ENCODE measurements around the gene TMEM238.
"Not testable (repeated sequence)": the region's sequence is repeated elsewhere in the genome, so short reads cannot be mapped to it uniquely, and the experiment has no call there.

Gene TMEM238

GRCh38 chr19:55406091-55406825 lies 22.2 kb upstream of the TMEM238 start:
- no peak for DNase-seq (ENCODE audit: low read depth, low spot score)
- H3K4me3 ChIP-seq (ENCODE audit: low read length), result peak overlapping the region; percentile 91

- DNase-seq (ENCODE audit: low read depth, low spot score), result no peak
- no peak overlapping the region for H3K4me3 ChIP-seq (ENCODE audit: low read length)
These were observed 21.5 kb upstream of the TMEM238 start for GRCh38 chr19:55405638-55406037.

DNA sequence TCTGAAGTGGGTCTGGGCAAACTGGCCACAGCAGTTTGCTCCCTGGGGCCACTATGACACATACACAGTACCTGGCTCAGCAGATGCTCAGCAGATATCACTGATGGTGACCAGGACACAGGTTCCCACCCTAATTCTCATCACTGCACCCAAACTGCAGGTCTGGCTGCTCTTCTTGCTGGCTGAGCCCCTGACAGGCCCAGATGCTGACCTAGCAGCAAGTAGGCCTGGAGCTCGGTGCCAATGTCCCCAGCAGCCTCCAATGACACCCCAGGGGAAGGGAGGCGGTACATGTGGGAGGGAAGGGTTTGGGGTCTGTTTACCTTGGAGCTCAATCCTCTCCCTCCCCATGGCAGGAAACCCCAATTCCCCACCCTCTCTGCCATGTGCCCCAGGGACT lies 18.4 kb upstream of the TMEM238 start:
- DNase-seq (ENCODE audit: low read depth, low spot score), result no peak
- H3K4me3 ChIP-seq (ENCODE audit: low read length), result no peak overlapping the region

- not testable (repeated sequence) for DNase-seq (ENCODE audit: low read depth, low spot score); H3K4me3 ChIP-seq (ENCODE audit: low read length)
These were observed 17.3 kb upstream of the TMEM238 start for GRCh38 chr19:55401390-55401789.

DNA sequence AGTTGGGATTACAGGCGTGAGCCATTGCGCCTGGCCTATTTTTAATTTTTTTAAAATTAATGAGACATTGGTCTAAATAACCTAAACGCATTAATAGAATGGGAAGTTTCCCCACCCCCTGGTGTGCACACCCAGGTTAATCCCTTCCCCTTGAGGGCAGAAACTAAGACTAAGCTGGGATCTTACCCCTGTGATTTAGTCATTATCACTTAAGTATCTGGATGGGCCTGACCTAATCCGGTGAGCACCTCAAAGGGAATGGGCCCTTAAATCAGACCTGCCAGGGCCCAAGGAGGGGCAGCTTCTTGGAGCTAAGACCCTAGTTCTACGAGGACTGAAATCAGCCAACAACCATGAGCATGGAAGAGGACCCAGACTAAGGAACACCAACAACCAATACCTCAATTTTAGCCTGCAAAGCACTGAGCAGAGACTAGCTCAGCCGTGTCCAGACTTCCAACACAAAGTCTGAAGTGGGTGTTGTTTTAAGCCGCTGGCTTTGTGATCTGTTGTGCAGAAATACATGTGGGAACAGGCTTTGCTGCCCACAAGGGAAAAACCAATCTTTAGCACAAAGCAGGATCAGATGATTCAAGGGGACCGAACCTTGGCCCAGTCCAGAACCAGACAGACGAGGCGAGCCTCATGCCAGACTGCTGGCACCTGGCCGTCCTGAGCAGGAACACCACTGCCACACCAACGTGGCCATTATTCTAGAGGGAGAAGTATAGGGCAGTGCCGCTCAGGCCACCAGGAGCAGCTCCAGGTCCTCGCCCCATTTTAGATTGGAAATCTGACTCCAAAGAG lies 16.4 kb upstream of the TMEM238 start:
- H3K4me3 ChIP-seq (ENCODE audit: low read length), result no peak overlapping the region
- DNase-seq (ENCODE audit: low read depth, low spot score), result no peak

DNA sequence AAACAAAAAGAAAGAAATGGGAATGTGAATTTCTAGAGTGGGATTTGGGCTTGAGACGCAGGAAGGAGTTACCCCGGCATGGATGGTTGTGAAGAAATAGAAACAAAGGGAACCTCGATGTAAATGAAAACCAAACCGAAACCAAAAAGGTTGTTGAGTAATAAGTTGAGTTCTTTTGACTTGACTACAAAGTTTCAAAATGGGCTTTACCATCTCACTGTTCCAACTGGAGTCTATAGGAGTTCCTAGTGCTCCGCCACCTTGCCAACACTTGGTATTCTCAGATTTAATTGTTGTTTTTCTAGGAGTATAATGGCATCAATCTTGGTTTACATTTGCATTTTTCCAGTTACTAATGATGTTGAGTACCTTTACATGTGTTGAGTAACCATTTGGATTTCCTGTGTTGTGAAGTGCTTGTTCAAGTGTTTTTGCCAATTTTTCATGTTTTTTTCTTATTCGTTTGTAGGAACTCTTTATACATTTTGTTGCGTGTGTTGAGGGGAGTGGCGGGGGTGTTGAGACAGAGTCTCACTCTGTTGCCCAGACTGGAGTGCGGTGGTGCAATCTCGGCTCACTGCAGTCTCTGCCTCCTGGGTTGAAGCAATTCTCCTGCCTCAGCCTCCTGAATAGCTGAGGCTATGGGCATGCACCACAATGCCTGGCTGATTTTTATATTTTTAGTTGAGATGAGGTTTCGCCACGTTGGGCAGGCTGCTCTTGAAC lies 14.3 kb upstream of the TMEM238 start:
- no peak for DNase-seq (ENCODE audit: low read depth, low spot score)

GRCh38 chr19:55392820-55393761 lies 9.0 kb upstream of the TMEM238 start:
- no peak overlapping the region for H3K4me3 ChIP-seq (ENCODE audit: low read length)
- DNase-seq (ENCODE audit: low read depth, low spot score), result no peak

More for the DNA sequence above, 14.3 kb upstream of the TMEM238 start:
- H3K4me3 ChIP-seq (ENCODE audit: low read length), result no peak overlapping the region

DNA sequence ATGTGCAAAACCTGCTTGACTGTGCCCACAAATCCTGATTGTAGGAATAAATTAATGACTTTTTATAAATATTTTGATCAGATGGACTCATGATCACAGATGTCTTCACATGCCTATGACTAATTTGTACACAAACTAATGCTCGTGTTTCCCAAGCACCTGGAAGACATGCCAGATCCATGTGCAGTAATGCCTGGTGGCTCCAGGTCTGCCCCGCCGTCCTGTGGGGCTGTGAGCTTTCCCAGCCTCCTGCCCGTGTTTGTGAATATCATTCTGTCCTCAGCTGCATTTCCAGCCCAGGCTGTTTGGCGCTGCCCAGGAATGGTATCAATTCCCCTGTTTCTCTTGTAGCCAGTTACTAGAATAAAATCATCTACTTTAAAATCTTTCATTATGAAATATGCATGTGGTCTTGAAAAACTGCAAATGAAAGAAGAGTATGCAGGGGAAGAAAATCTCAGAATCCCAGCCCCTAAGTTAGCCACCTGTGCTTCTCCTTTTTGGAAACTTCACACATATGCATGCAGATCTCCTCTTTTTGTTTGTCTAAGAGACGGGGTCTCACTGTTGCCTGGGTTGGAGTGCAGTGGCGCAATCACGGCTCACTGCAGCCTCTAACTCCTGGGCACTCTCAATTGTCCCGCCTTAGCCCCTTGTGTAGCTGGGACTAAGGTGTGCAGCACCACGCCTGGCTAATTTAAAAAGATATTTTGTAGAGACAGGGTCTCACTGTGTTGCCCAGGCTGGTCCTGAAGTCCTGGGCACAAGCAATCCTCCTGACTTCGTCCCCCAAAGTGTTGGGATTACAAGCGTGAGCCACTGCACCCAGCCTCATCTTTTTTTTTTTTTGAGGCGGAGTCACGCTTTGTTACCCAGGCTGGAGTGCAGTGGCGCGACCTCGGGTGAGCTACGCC lies 7.9 kb upstream of the TMEM238 start:
- no peak for DNase-seq (ENCODE audit: low read depth, low spot score)

GRCh38 chr19:55391191-55391670 lies 7.1 kb upstream of the TMEM238 start:
- H3K4me3 ChIP-seq (ENCODE audit: low read length), result no peak overlapping the region
- DNase-seq (ENCODE audit: low read depth, low spot score), result no peak

More for the DNA sequence above, 7.9 kb upstream of the TMEM238 start:
- no peak overlapping the region for H3K4me3 ChIP-seq (ENCODE audit: low read length)

DNA sequence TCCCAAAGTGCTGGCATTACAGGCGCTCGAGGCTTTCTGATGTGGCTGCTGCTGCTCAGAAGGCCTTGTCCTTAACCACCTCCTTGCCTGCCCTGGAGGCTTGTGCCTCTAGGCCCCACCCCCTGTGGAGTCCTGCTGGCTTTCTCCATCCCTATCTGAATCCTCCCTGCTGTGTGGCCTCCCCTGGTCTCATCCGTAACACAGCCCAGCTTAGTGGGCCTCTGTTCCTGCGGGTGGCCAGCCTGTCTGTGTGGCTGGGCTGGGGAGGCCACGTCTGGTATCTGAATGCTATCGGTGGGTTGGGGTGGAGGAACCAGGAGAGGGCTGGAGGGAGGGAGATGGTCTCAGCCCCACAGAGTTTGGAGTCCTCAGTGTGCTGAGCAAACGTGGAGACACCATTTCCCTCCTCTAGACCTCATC lies 6.4 kb upstream of the TMEM238 start:
- no peak overlapping the region for H3K4me3 ChIP-seq (ENCODE audit: low read length)
- DNase-seq (ENCODE audit: low read depth, low spot score), result no peak

DNA sequence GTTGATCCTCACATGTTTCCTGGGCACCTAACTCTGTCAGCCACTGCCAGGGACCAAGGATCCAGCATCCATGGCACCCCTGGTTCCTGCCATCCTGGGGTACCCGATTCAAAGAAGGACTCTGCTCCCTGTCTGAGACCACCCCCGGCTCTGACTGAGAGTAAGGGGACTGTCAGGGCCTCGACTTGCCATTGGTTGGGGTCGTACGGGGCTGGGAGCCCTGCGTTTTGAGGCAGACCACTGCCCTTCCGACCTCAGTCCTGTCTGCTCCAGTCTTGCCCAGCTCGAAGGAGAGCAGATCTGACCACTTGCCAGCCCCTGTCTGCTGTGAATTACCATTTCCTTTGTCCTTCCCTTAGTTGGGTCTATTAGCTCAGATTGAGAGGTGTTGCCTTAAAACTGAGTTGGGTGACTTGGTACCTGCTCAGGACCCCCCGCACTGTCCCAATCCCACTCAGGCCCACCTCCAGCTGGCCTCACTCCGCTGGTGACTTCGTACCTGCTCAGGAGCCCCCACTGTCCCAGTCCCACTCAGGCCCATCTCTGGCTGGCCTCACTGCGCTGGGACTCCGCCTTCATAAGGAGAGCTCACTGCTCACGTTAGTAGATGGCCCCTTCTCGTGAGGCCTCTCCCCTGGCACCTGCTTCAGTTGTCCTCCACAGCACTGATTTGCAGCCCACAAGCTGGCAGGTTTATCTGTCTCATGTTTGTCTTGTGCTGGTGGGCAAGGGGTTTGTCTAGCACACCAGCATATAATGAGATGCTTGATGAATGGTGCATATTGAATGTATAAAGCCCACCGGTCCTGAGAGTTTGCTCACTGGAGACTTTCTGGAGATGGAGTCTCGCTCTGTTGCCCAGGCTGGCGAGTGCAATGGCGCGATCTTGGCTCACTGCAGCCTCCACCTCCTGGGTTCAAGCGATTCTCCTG lies 5.6 kb upstream of the TMEM238 start:
- DNase-seq (ENCODE audit: low read depth, low spot score), result no peak

DNA sequence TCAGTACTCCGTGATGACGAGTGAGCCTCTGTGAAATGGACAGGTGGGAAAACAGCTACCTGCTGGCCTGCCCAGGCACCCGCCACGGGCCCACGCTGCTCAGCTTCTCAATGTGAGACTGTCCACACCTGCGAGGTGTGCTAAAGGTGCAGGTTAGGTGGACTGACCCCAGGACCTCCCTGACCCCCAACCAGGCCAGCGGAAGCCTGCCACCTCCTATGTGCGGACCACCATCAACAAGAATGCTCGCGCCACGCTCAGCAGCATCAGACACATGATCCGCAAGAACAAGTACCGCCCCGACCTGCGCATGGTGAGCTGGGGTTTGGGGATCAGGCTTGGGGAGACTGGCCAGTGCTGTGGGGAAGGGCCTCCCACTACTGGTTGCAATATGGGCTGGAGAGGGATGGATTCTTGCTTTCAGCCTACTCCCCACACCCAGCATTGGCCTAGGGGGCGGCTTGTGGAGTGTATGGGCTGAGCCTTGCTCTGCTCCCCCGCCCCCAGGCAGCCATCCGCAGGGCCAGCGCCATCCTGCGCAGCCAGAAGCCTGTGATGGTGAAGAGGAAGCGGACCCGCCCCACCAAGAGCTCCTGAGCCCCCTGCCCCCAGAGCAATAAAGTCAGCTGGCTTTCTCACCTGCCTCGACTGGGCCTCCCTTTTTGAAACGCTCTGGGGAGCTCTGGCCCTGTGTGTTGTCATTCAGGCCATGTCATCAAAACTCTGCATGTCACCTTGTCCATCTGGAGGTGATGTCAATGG lies 3.8 kb upstream of the TMEM238 start:
- no peak for DNase-seq (ENCODE audit: low read depth, low spot score)
- peak overlapping the region; percentile 99; the same call in 1 of the 2 replicates for H3K4me3 ChIP-seq (ENCODE audit: low read length)

More for the DNA sequence above, 5.6 kb upstream of the TMEM238 start:
- no peak overlapping the region for H3K4me3 ChIP-seq (ENCODE audit: low read length)

GRCh38 chr19:55386493-55386971 lies 2.4 kb upstream of the TMEM238 start:
- no peak for DNase-seq (ENCODE audit: low read depth, low spot score)
- peak overlapping the region; percentile 99 for H3K4me3 ChIP-seq (ENCODE audit: low read length)

GRCh38 chr19:55385724-55386492 lies 1.8 kb upstream of the TMEM238 start, which contains the start of gene RPL28:
RPL28 (plus strand) TSS chr19:55385932; CDS start chr19:55386358, 426 bp downstream.
- peak within 1 kb of the TSS; percentile 99 for H3K4me3 ChIP-seq (ENCODE audit: low read length)
- DNase-seq (ENCODE audit: low read depth, low spot score), result peak; percentile 98
